HG03159 (cell line): Measurements from ENCODE around the gene VPS13D.

ENCODE experiments used
- ATAC-seq: cut with Tn5 transposase; IDR thresholded peaks from one replicate; pipeline ENCODE4 v1.9.1; 2021; ENCODE audit warnings: mild to moderate bottlenecking, moderate library complexity; ENCODE audit not compliant: unreplicated experiment

Gene VPS13D

DNA sequence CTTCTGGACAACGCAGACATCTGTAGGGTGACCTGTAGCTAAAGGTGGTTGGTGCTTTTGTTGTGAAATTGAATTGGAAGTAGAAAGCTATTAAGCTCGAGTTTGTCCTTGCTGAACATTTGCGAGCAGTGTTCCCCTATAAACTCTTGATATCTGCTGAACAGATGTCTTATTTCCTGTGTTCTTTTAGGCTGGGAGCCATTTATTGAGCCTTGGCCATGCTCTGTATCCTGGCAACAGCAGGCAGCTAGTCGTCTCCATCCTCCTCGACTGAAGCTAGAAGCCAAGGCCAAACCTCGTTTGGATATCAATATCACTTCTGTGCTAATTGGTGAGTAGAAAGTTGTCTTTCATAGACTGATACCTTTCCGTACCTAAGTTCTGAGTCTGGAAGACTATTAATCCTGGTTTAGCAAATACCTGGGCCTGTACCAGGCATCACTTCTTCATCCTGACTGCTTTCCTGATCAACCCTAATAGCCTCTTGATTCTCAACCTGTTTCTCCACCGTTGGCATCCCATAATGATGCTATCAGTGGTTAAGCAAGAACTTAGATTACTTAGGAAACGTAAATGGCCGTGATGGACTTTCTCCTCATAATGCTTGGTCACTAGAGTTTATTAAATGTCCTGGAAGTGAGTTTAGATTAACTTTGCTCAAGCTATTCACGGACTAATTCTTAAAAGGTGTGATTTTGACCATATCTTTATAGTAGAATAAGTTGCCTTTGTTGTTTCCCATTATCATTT is 103.4 kb downstream of the VPS13D start:
- no peak for ATAC-seq

DNA sequence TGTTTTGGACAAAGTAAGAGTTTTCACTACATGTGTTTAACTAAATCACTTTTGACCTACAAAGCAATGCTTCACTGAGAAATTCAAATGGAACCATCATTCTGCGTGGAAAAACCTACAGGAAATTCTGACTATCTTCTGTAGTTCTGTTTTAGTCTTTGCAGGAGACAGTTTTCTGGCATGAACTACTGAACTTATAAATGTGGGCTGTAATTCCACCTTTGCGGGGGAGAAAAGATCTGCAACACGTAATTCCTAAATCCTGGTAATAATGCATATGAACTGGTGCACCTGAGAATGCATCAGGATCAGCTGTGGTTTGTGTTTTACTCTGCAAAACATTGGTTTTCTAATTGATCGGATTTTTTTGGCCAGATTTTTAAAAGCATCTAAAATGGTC is 106.0 kb downstream of the VPS13D start:
- no peak for ATAC-seq

DNA sequence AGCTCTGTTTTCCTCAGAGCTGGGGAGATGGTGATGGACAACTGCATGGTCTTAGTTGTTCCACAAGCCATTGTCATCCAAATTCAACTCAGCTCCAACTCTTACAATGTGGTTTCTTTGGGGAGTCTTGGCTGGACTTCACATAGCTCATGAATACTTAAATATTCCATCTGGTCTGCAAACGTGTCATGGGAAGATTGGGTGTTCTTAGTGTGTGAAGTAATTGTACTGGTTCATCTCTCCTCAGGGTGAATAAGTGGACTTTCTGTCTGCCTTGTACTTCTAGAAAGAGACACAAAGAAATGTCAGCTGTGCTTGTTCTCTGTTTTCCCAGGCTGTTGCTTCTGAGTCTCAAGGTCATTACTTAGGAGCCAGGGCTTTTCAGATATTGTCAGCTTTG is 106.6 kb downstream of the VPS13D start:
- no peak for ATAC-seq

DNA sequence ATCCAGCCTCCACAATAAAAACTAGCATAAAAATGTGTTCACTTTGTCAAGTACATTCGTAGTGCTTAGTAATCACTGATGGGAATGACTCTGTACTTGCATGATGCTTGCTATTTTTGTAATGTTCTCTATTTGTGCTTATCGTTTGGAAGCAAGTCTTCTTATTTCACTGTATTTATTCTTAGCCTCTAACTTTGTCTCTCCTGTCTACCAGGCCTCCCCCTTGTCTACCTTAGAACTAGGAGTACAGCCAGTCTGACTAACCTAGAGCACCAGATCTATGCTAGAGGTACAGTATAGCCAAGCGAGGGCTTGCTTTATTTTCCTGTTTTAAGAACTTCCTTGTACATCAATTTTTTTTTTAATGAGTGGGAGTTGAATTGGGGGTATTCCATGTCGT is 108.2 kb downstream of the VPS13D start:
- no peak for ATAC-seq

DNA sequence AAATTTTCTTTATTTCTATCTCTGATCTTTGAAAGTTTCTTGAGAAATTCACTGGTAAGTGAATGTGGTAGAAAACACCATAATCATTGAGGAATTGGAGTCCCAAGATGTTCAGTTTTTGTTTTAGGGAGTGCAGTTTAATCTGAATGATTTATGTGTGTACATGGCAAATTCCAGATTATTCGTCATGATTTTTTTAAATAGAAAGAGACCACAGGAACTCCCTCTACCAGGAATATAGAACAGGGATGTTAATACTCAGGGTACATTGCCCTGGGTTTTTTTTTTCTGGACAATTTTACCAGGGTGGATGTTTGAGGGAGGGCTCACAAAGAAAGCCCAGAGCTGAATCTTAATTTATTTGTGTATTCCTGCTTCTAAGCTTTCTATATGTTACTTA is 109.0 kb downstream of the VPS13D start:
- no peak for ATAC-seq

DNA sequence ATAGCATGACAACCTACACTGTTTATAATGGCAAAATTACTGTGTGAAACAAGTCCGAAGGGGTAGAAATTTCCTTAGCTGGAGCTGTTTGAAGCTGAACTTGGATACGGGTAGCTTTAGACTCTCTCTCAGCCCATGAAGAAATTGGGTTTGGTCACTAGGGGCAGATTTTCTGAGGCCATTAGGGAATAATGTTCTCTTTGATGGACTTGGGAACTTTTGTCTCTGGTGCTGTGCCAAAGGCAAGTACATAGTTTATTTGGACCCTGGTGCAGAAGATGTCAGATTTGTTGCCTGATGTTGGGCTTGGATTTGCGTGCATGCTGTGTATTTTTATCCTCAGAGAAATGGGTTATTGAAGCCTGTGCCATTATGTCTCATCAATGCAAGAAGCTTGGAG is 109.6 kb downstream of the VPS13D start:
- no peak for ATAC-seq

DNA sequence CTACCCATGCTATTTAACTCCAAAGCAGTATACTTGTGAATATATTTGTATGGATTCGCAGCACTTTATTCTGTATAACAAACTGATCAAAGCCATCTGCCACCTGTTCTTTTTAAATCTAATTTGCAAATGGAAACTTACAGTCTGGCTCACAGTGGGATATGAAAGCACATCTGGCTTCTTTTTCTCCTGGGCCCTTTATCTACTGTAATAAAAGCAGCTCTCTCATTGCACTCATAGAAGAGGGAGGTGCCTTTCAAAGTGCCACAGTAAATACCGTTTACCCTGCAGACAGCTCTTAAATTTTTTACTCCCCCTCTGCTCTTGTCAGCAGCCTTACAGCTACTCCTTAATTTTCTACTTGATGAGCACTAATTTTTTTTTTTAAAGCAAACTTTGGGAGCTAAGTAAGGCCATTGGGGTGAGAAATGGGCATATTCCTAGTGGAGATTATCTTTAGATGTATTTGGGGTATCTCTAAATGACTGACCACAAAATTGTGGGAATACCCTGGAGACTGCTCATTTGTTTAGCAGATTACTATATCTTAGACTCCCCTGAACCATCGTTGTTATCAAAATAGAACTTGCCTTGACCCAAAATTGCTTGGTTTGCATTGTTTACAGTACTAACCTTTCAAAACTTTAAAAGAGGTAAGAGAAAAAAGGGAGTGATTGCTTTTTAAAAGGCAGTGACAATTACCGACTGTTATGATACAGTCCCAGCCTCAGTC is 110.1 kb downstream of the VPS13D start:
- ATAC-seq, result no peak

DNA sequence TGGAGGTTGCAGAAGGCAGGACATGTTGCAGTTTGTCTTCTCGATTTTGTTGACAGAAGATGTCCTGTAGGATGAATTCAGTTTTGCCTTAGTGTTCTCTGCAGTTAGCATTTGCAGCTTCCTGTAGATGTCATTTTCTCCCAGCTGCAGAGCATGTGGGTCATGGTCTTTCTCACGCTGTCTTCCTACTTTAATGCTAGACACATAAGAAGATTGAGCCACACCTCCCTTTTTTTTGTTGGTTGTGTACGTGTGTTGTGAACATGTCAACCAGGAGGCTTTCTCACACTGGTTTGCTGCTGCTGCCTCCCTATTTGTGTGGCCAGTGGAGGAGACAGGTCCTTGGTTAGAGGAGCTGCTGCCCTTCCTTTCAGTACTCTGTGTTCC is 110.7 kb downstream of the VPS13D start:
- no peak for ATAC-seq

DNA sequence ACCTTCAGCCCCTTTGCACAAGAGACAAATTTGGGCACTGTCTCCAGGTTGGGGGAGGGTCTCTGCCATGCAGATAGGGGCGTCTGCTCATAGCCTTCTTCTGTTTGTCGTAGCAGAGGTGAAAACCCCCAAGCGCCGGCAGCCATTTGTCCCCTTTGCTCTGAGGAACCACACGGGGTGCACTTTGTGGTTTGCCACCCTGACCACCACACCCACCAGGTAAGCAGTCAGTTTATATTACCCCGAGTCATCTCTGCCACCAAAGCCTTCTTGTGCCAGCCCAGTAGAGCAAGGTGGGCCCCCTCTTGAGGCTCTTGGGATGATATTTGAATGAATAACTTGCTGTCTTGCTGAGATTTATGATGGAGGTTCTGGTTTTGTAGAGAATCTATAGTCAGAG is 111.8 kb downstream of the VPS13D start:
- ATAC-seq, result no peak

DNA sequence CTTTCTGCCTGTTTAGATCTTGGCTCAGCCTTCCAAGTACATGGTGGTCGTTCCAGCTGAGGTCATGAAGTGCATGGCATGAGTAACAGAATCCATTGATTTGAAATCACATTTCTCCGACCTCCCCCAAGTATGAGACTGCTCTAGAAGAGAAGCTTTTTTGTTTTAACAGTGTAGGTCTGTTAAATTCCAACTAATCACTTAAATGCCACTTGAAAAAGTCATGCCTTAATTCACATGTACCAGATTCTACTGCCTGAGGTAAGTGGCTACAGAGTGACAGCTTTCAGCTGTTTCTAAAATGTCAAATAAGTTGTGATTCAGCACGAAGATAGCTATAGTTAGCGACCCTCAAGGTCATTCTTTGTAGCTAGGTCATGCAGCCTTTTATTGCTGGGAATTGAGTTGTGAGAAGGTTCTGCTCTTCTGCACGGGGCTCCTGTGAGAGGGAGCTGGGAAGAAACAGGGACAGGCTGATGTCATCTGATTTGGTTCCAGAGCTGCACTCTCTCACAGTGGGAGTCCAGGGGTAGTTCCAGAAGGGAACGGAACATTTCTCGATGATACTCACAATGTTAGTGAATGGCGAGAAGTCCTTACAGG is 112.7 kb downstream of the VPS13D start:
- ATAC-seq, result no peak

DNA sequence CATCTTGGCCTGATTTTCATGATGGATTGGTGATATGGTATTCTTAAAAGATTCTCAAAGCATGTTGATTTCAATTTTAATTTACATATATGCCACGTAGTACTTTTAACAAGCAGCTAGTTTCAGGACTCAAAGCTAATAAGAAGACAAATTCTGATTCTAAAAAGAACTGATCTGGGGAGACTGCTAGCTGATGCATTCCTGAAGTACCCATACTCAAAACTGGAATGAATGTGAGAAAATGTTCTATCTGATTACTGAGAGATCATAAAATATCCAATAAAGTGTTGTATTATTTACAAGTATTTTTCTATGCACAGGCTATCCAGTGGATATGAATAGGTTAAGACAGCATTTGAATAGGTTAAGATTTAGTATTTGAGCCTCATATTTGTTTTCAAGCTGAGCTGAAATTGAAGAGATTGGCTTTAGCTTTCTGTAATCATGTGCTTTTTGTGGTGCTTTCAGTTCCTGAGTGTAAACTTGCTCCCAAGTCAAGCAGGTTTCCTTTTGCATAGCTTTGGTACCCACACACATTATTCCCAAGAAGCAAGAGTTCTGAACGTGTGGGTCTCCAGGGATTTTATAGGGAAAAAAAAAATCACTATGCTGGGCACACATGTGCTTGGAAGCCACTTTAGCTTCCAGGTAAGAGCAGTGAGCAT is 114.1 kb downstream of the VPS13D start:
- ATAC-seq, result no peak

DNA sequence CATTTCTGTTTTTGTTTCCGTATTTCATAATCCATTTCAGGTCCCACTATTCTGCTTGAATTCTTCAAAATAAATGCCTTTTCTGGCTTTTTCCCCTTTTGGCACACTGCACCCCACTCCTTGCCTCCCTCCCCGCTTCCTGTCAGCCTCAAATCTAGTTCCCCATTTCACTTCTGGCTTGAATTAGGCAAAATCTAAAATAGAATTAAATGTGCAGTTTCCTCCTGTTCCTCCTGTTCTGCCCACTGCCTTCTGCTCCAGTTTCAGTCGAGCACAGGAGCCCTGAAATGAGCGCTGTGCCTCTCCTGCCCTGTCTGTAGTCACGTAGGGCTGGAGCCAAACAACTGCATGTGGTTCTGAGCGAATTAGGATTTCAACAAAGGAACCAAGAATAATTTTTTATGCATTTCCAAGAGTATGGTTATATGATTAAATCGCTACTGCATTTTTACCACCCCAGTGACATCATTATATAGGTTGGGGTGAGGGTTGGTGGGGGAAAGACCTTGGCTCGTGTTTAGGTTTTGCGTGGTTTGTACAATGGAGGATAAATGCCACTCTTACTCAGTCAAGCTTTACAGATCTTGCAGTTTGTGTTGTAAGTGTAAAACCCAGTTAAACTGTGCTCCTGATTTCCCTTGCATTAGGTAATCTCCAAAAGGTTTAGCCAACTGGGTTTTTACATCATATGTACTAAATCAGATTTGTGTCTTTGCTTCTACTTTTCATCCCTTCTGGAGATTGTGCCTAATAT is 114.9 kb downstream of the VPS13D start:
- no peak for ATAC-seq

DNA sequence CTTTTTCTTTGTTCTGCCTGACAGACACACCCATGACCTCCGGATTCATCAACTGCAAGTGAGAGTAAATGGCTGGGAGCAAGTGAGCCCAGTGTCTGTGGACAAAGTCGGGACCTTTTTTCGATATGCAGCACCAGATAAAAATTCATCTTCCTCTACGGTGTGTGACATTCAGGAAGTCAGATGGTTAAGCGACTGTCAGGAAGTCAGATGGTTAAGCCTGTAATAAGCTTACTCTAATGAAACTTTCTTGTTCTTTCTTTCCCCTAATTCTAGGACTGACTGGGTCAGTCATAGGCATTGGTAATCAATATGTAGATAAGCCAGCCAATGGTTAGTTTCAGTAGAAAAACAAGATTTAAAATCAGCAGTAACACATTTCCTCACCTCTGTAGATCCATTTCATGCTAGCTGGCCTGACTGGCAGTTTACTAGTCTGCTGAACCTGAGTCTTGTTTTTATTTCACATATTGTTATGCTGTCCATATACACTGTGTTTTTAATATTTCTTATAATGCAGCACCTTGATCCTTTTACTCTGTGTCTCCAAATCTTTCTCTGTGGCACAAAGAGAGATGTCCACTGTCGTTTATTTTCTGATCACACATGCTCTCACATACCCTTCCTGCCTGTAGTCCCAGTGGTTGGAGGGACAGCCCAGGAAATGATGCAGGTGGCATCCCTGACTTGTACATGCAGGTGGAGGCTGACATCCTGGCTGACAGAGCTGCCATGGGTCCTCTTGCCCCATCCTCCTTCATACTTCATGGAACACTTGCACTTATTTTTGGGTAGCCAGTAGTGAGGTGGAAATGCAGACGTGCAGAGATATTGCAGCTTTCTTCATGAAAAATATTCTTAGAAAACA is 115.8 kb downstream of the VPS13D start:
- ATAC-seq, result no peak

DNA sequence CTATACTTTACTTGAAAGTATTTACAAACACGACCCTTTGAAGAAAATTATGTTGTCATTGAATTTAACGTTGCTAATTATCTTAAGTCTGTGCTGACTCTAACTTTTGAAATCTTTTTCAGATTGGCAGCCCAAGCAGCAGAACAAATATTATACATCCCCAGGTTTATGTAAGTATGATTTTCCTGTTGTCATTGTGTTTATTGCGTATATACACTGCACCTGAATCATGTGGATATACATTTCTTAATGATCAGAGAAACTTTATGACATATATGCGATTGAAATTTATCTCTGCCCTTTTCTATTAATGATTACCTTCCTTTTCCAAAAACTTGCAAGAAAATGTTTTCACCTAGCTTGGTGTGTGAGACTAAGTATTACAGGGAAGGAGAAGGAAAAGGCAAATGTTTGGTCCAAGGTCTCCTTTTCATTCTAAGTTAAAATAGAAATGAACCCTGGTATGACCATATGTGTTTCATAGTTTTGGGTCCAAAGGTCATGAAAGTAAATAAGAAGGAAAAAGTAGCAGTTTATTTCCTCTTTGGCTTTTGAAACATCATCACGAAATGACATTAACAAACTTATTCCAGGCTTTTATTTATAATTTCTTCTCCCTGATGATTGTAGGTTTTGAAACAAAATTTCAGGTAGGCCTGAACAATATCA is 116.8 kb downstream of the VPS13D start:
- ATAC-seq, result no peak

DNA sequence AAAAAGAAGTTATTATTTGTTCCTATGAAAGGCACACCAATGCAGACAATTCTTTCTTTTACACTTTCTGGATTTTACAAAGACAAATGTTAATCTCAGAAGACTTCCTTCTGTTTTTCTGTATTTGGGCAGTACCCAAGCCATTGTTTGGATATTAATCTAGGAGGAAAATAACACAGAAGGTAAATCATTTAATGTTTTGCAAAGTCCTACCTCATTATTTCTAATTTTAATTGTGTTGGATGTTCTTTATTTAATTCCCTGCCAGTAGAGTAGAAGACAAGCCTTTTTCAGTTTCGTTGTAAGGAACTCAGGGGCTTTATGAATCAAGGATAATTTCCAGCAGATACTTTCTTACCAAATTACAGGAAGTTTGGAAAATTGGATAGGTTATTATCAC is 118.3 kb downstream of the VPS13D start:
- ATAC-seq, result no peak

DNA sequence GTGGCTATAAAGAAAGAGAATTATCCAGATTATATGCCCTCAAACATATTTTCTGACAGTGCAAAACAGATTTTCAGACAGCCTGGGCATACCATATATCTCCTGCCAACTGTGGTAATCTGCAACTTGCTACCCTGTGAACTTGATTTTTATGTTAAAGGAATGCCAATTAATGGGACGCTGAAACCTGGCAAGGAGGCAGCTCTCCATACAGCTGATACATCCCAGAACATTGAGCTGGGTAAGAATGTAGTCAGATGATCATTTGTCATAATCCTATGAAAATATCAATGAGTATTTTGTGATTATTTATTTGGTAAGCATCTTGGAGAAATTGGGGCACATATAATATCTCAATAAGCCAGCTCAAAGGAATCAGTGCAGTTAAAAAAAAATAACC is 124.2 kb downstream of the VPS13D start:
- ATAC-seq, result no peak

DNA sequence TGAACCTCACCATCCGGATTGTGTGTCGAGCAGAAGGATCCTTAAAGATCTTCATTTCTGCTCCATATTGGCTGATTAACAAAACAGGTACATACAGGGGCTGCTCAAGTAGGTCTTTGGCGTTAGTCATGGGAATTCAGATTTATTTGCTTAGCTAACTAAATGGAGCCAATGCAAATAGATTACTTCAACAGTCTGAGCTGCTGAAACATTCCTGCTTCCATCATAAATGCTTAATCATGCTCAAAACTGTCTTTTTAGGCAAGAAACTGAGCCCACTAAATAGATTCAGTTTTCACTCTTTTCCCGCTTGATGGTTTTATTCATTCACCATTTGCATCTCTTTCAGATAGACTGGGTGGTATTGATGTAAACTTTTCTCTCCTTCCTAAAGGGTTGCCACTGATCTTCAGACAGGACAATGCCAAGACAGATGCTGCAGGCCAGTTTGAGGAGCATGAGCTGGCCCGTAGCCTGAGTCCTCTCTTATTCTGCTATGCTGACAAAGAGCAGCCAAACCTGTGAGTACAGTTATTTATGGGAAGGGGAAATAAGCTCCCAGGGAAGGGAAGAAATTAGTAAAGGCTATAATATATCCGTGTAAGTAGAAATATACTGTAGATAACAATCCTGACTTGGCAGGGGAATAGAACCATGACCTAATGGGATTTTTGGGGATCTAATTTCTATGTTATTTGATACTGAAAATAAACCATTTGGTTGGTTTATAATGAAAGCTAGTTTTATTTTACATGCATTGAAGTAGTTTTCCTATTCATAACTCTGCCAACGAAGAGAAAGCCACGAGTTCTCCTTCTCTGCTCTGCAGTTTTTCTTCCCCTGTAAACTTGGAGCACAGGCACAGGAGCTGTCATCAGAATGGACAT is 126.4 kb downstream of the VPS13D start:
- no peak for ATAC-seq

DNA sequence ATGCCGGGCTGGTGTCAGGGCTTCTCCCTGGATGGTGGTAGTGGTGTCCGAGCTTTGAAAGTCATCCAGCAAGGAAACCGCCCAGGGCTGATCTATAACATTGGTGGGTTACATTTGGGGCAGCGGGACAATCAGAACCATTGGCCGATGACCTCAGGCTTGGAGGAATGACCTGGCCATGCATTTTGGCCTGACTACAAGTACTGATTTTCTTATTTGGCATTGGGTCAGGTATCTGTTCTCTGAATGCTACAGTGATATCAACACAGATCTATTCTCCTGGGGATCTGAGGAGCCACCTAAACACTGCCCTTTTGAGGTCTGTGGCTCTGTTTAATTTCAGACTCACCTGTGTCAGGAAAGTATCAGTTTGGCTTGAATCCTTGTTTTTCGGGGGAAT is 128.7 kb downstream of the VPS13D start:
- no peak for ATAC-seq
